Suprapubic skin (tissue), 3 donors: Measurements from ENCODE around the gene RASGRP3.

Experiments used
- EP300 ChIP-seq: sonication (generic); formaldehyde crosslinking; IDR thresholded peaks from one replicate; pipeline ENCODE4 v1.6.1; 2017; ENCODE audit warnings: antibody characterized with exemption
- TF ChIP-seq, protein P1 (sequence below), 2 donors: fragments of 200-600 bp in 1 of 2; fragments of 450-650 bp in 1 of 2; sonication (generic) in 1 of 2; IDR thresholded peaks; one replicate each; pipeline ENCODE4 v1.5.1; 2016 to 2019; ENCODE audit warnings: antibody characterized with exemption in 2 of 2, mild to moderate bottlenecking in 1 of 2, moderate library complexity in 1 of 2

DNA sequence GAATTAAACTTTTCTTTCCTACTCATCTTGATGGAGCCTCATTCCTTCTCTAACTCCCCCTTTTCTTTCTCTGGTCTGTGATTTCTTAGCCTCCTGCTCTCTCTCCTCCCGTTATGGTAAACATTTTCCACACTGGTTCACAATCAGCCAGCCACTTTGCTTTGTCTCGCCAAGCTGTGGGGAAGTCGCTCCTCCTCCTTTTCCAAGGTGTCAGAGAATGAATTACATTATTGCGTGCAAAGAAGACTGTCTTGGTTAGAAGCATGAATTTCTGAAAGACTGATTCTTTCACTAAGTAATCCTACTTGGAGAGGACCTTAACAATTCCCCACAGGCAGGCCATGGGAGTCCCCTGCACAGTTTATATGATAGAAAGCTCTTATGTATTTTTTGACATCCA is 46.1 kb downstream of the RASGRP3 start:
- TF ChIP-seq, protein P1, sequence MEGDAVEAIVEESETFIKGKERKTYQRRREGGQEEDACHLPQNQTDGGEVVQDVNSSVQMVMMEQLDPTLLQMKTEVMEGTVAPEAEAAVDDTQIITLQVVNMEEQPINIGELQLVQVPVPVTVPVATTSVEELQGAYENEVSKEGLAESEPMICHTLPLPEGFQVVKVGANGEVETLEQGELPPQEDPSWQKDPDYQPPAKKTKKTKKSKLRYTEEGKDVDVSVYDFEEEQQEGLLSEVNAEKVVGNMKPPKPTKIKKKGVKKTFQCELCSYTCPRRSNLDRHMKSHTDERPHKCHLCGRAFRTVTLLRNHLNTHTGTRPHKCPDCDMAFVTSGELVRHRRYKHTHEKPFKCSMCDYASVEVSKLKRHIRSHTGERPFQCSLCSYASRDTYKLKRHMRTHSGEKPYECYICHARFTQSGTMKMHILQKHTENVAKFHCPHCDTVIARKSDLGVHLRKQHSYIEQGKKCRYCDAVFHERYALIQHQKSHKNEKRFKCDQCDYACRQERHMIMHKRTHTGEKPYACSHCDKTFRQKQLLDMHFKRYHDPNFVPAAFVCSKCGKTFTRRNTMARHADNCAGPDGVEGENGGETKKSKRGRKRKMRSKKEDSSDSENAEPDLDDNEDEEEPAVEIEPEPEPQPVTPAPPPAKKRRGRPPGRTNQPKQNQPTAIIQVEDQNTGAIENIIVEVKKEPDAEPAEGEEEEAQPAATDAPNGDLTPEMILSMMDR (IDR thresholded peaks at IDR 0.05): no peak
- no peak for TF ChIP-seq EP300
